Fibroblast of the aortic adventitia (primary cell): ENCODE results near the gene KRTAP1-5. TPM values are rescaled to one million over a fixed set of nuclear protein-coding genes. Genes with fewer than 3 reads are reported as not detected.

Source experiments
- DNase-seq: peaks from one replicate; pipeline ENCODE4 v3.0.0-alpha.2; 2010; ENCODE audit warnings: low read depth
- H3K4me3 ChIP-seq: 2 replicates; pipeline ENCODE4 v1.5.1; 2011; ENCODE audit warnings: low read depth, mild to moderate bottlenecking, control low read depth, low read length, moderate library complexity
- total RNA-seq: library from RNA; depleted of rRNA; stranded (reverse); fragments of >200 nt; gene quantifications from 2 replicates; pipeline ENCODE4 v1.2.3, GENCODE V29; 2012; ENCODE audit warnings: low replicate concordance
- TF ChIP-seq, protein P1 (sequence below): IDR thresholded peaks from 2 replicates; pipeline ENCODE4 v1.5.1; 2011; ENCODE audit warnings: mild to moderate bottlenecking, low read length, control low read depth, inconsistent platforms; ENCODE audit not compliant: insufficient read depth

The KRTAP1-5 gene, protein sequence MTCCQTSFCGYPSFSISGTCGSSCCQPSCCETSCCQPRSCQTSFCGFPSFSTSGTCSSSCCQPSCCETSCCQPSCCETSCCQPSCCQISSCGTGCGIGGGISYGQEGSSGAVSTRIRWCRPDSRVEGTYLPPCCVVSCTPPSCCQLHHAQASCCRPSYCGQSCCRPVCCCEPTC
- 1.4 TPM in 1 of 2 replicates, not detected in the other for total RNA-seq

DNA sequence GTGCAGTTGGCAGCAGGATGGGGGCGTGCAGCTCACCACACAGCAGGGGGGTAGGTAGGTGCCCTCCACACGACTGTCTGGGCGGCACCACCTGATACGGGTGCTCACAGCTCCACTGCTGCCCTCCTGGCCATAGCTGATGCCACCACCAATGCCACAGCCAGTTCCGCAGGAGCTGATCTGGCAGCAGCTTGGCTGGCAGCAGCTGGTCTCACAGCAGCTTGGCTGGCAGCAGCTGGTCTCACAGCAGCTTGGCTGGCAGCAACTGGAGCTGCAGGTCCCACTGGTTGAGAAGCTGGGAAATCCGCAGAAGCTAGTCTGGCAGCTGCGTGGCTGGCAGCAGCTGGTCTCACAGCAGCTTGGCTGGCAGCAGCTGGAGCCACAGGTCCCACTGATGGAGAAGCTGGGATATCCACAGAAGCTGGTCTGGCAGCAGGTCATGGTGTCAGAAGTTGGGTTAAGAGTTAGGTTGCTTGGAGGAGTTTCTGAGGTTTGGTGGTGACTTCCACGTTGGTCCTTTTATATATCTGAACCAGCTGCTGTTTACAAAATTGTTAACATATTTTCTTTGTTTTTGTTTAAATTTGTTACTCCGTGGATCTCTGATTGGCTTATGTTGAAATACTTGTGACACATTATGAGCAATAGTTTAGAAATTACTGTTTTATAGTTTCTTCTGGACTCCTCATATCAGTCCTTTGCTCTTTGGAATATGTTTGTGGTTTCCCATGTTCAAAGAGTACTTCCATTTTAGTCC, at the start of gene KRTAP1-5:
TSS of gene KRTAP1-5 (minus strand) at position 494 of the 757 bp plus-strand sequence. CDS start at position 441, 53 bp downstream.
- DNase-seq = peak; percentile 71
- H3K4me3 ChIP-seq = no peak within 1 kb of the TSS
- TF ChIP-seq, protein P1, sequence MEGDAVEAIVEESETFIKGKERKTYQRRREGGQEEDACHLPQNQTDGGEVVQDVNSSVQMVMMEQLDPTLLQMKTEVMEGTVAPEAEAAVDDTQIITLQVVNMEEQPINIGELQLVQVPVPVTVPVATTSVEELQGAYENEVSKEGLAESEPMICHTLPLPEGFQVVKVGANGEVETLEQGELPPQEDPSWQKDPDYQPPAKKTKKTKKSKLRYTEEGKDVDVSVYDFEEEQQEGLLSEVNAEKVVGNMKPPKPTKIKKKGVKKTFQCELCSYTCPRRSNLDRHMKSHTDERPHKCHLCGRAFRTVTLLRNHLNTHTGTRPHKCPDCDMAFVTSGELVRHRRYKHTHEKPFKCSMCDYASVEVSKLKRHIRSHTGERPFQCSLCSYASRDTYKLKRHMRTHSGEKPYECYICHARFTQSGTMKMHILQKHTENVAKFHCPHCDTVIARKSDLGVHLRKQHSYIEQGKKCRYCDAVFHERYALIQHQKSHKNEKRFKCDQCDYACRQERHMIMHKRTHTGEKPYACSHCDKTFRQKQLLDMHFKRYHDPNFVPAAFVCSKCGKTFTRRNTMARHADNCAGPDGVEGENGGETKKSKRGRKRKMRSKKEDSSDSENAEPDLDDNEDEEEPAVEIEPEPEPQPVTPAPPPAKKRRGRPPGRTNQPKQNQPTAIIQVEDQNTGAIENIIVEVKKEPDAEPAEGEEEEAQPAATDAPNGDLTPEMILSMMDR = no peak

- TF ChIP-seq, protein P1 = no peak
- no peak for DNase-seq
- H3K4me3 ChIP-seq = no peak overlapping the region
These were observed 49.8 kb upstream of the KRTAP1-5 start for GRCh38 chr17:41076788-41077187.

DNA sequence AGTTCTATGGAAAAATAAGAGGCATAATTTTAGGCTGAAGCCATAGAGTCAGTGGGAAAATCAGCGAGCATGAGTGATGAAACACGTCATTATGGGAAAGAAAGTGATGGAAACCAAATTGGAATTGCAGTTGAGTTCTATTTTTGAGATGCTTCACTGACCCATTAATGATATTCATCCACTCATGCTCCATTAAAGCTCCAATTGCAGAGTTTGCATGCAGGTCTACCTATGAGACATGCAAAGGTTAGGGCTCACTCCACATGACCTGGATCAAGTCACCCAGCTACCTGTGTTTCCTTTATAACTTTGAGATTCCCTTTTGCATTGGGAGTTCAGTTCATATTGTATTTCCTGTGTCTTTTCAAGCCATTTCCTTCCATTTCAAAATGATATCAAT, 46.7 kb upstream of the KRTAP1-5 start:
- TF ChIP-seq, protein P1 = no peak
- H3K4me3 ChIP-seq = no peak overlapping the region
- no peak for DNase-seq

GRCh38 chr17:41071606-41072360, 44.8 kb upstream of the KRTAP1-5 start:
- no peak overlapping the region for H3K4me3 ChIP-seq
- TF ChIP-seq, protein P1 = no peak
- no peak for DNase-seq

GRCh38 chr17:41069031-41069430, 42.0 kb upstream of the KRTAP1-5 start:
- no peak for DNase-seq
- TF ChIP-seq, protein P1 = no peak
- H3K4me3 ChIP-seq = no peak overlapping the region

- DNase-seq = peak; percentile 62
- TF ChIP-seq, protein P1 = no peak
- no peak overlapping the region for H3K4me3 ChIP-seq
These were observed 40.3 kb upstream of the KRTAP1-5 start for GRCh38 chr17:41067281-41067680.
